ENCODE measurements around the gene LARP6. TPM values are rescaled to one million over a fixed set of nuclear protein-coding genes. Genes with fewer than 3 reads are reported as not detected.
A peak's percentile ranks its signal among the peaks of the same experiment; 100 is the strongest.
"Not testable (repeated sequence)": the region's sequence is repeated elsewhere in the genome, so short reads cannot be mapped to it uniquely, and the experiment has no call there.

LARP6 gene
- total RNA-seq, 6 experiments from 2014 or later: 105 to 121 (median 115) TPM

- no peaks in the 10 kb centered on the region for H3K9me3 Mint-ChIP-seq
- peak overlapping the region; percentile 10; the same call in 1 of the 2 replicates for H3K27ac Mint-ChIP-seq
- H3K4me3 Mint-ChIP-seq: no peak overlapping the region
- peaks cover 68% of the 10 kb centered on the region for H3K4me1 Mint-ChIP-seq (ENCODE audit: low read depth)
- no peak for DNase-seq
- H3K36me3 Mint-ChIP-seq (ENCODE audit: low read depth): no peaks in the 10 kb centered on the region
- no peaks in the 10 kb centered on the region; the same call in 1 of the 2 replicates for H3K27me3 Mint-ChIP-seq (ENCODE audit: insufficient read depth)
- no peak for TF ChIP-seq CTCF (IDR thresholded peaks at IDR 0.05)
Measured at GRCh38 chr15:70866982-70867641, 13.2 kb upstream of the LARP6 start.

- DNase-seq: peak; percentile 71
Measured at GRCh38 chr15:70863450-70864218, 9.7 kb upstream of the LARP6 start.

GRCh38 chr15:70859998-70860397 lies 6.0 kb upstream of the LARP6 start:
- H3K27me3 Mint-ChIP-seq (ENCODE audit: insufficient read depth): no peaks in the 10 kb centered on the region; the same call in 1 of the 2 replicates
- H3K4me3 Mint-ChIP-seq: no peak overlapping the region
- no peak overlapping the region for H3K27ac Mint-ChIP-seq
- no peaks in the 10 kb centered on the region for H3K9me3 Mint-ChIP-seq
- H3K4me1 Mint-ChIP-seq (ENCODE audit: low read depth): peaks cover 64% of the 10 kb centered on the region
- TF ChIP-seq CTCF (IDR thresholded peaks at IDR 0.05): no peak
- no peak for DNase-seq
- H3K36me3 Mint-ChIP-seq (ENCODE audit: low read depth): no peaks in the 10 kb centered on the region; the same call in 1 of the 2 replicates

More at GRCh38 chr15:70863450-70864218, 9.7 kb upstream of the LARP6 start:
- Mint-ChIP-seq H3K4me1 (ENCODE audit: low read depth) (peaks cover 54% of the 10 kb centered on the region), H3K27me3 (ENCODE audit: insufficient read depth) (no peaks in the 10 kb centered on the region; the same call in 1 of the 2 replicates), H3K4me3 (peak overlapping the region; percentile 67), H3K9me3 (no peaks in the 10 kb centered on the region), H3K36me3 (ENCODE audit: low read depth) (no peaks in the 10 kb centered on the region; the same call in 1 of the 2 replicates), H3K27ac (peak overlapping the region; percentile 86)
- TF ChIP-seq CTCF (IDR thresholded peaks at IDR 0.05): no peak

GRCh38 chr15:70859322-70859908 lies 5.5 kb upstream of the LARP6 start:
- DNase-seq: no peak
- H3K36me3 Mint-ChIP-seq (ENCODE audit: low read depth): no peaks in the 10 kb centered on the region; the same call in 1 of the 2 replicates
- H3K4me3 Mint-ChIP-seq: no peak overlapping the region
- H3K27ac Mint-ChIP-seq: no peak overlapping the region
- no peaks in the 10 kb centered on the region for H3K9me3 Mint-ChIP-seq
- H3K27me3 Mint-ChIP-seq (ENCODE audit: insufficient read depth): no peaks in the 10 kb centered on the region; the same call in 1 of the 2 replicates
- peaks cover 64% of the 10 kb centered on the region for H3K4me1 Mint-ChIP-seq (ENCODE audit: low read depth)
- TF ChIP-seq CTCF (IDR thresholded peaks at IDR 0.05): no peak

- not testable (repeated sequence) for H3K27me3 Mint-ChIP-seq (ENCODE audit: insufficient read depth); H3K9me3 Mint-ChIP-seq; DNase-seq; H3K27ac Mint-ChIP-seq; H3K36me3 Mint-ChIP-seq (ENCODE audit: low read depth); H3K4me3 Mint-ChIP-seq
- peaks cover 59% of the 10 kb centered on the region for H3K4me1 Mint-ChIP-seq (ENCODE audit: low read depth)
Measured at GRCh38 chr15:70858614-70859321, 4.8 kb upstream of the LARP6 start.
